Fibroblast of pulmonary artery (primary cell): ENCODE measurements around the gene NRBF2.
A peak's percentile ranks its signal among the peaks of the same experiment; 100 is the strongest.

Source experiments
- DNase-seq: peaks from one replicate; pipeline ENCODE4 v3.0.0-alpha.2; 2010; ENCODE audit warnings: low read depth
- H3K4me3 ChIP-seq: replicated peaks from 2 replicates; pipeline ENCODE4 v1.5.1; 2011; ENCODE audit warnings: low read depth, mild to moderate bottlenecking, control low read depth, low read length, moderate library complexity
- CTCF ChIP-seq: IDR thresholded peaks from 2 replicates; pipeline ENCODE4 v1.5.1; 2011; ENCODE audit warnings: mild to moderate bottlenecking, control low read depth, low read length, inconsistent platforms; ENCODE audit errors: missing control alignments

The NRBF2 gene

GRCh38 chr10:63110940-63111339, 22.2 kb upstream of the NRBF2 start:
- no peak for TF ChIP-seq CTCF
- H3K4me3 ChIP-seq = no peak overlapping the region
- DNase-seq = no peak

- no peak overlapping the region for H3K4me3 ChIP-seq
- no peak for TF ChIP-seq CTCF
- peak; percentile 98 for DNase-seq
Observed at GRCh38 chr10:63114031-63114814, 18.9 kb upstream of the NRBF2 start.

- peak; percentile 98 for DNase-seq
- TF ChIP-seq CTCF = peak; percentile 8
- H3K4me3 ChIP-seq = no peak overlapping the region
Observed at GRCh38 chr10:63115732-63116383, 17.3 kb upstream of the NRBF2 start.

GRCh38 chr10:63116452-63117072, 16.6 kb upstream of the NRBF2 start:
- H3K4me3 ChIP-seq = no peak overlapping the region
- no peak for TF ChIP-seq CTCF
- DNase-seq = no peak

GRCh38 chr10:63119041-63119440, 14.1 kb upstream of the NRBF2 start:
- no peak overlapping the region for H3K4me3 ChIP-seq
- no peak for TF ChIP-seq CTCF
- no peak for DNase-seq

- H3K4me3 ChIP-seq = no peak overlapping the region
- no peak for TF ChIP-seq CTCF
- peak; percentile 80 for DNase-seq
Observed at GRCh38 chr10:63120554-63120953, 12.6 kb upstream of the NRBF2 start.
